CD4-positive, alpha-beta T cell (primary cell): ENCODE results near the gene GP1BB. TPM values are rescaled to one million over a fixed set of nuclear protein-coding genes. Genes with fewer than 3 reads are reported as not detected.

Source experiments
- ATAC-seq: fragments of 200-7000 bp; cut with Tn5 transposase; one replicate; pipeline ENCODE4 v1.10.0; 2022; ENCODE audit warnings: mild to moderate bottlenecking; ENCODE audit not compliant: poor library complexity
- CTCF ChIA-PET: fragments of 350-600 bp; sonication (Branson Sonifier 250); formaldehyde crosslinking; loops from one replicate; lab custom pipeline; 2021; ENCODE audit warnings: antibody characterized with exemption, inconsistent platforms; lab: Charles Lee
- POLR2A ChIA-PET: fragments of 350-600 bp; sonication (Branson Sonifier 250); formaldehyde crosslinking; loops from one replicate; lab custom pipeline; 2021; ENCODE audit warnings: antibody characterized with exemption, inconsistent platforms; lab: Charles Lee
- DNase-seq, 14 experiments: peaks; one replicate each; pipeline ENCODE4 v3.0.0-alpha.2; 2013 to 2020; ENCODE audit warnings: mixed read lengths in 2 of 14
- H3K27ac ChIP-seq, 2 donors: one replicate each; pipeline versions ENCODE4 v1.5.1 to v1.7.0; 2013; ENCODE audit warnings: low read length in 2 of 2, low read depth in 1 of 2, mild to moderate bottlenecking in 1 of 2
- H3K27me3 ChIP-seq, 2 experiments: 1 replicate in 1 of 2; 2 replicates in 1 of 2; pipeline versions ENCODE4 v1.6.1 to v1.7.0; 2013; ENCODE audit warnings: low read length in 2 of 2, control low read depth in 1 of 2, mild to moderate bottlenecking in 1 of 2, moderate library complexity in 1 of 2; ENCODE audit not compliant: insufficient read depth in 2 of 2, control insufficient read depth in 1 of 2
- H3K36me3 ChIP-seq: one replicate; pipeline ENCODE4 v1.6.1; 2013; ENCODE audit warnings: low read length, control low read depth; ENCODE audit not compliant: insufficient read depth
- H3K4me1 ChIP-seq: one replicate; pipeline ENCODE4 v1.6.1; 2013; ENCODE audit warnings: low read length, control low read depth; ENCODE audit not compliant: insufficient read depth
- H3K4me3 ChIP-seq: one replicate; pipeline ENCODE4 v1.5.1; 2013; ENCODE audit warnings: mild to moderate bottlenecking, low read length, moderate library complexity
- H3K9me3 ChIP-seq, 2 experiments: 1 replicate in 1 of 2; 2 replicates in 1 of 2; pipeline versions ENCODE4 v1.6.1 to v1.7.0; 2013; ENCODE audit warnings: low read length in 2 of 2, mild to moderate bottlenecking in 2 of 2, control low read depth in 1 of 2, moderate library complexity in 1 of 2; ENCODE audit not compliant: control insufficient read depth in 1 of 2, insufficient read depth in 1 of 2
- H3K27ac Mint-ChIP-seq: one replicate; pipeline ENCODE4 v1.8.0; 2020; ENCODE audit warnings: mixed read lengths
- H3K27me3 Mint-ChIP-seq: one replicate; pipeline ENCODE4 v1.8.0; 2021; ENCODE audit warnings: mixed read lengths
- H3K36me3 Mint-ChIP-seq: one replicate; pipeline ENCODE4 v1.8.0; 2021; ENCODE audit warnings: low read depth, mixed read lengths
- H3K4me1 Mint-ChIP-seq: one replicate; pipeline ENCODE4 v1.8.0; 2021; ENCODE audit warnings: low read depth, mixed read lengths
- H3K4me3 Mint-ChIP-seq: one replicate; pipeline ENCODE4 v1.8.0; 2020; ENCODE audit warnings: mild to moderate bottlenecking, mixed read lengths
- H3K9me3 Mint-ChIP-seq: one replicate; pipeline ENCODE4 v1.8.0; 2020; ENCODE audit warnings: mixed read lengths
- CTCF ChIP-seq: fragments of 200-600 bp; IDR thresholded peaks from one replicate; pipeline ENCODE4 v1.8.0; 2022; ENCODE audit warnings: antibody characterized with exemption, mild to moderate bottlenecking
- intact Hi-C, 2 experiments: fragments of 100-400 bp; cut with DNase I in 1 of 2; cut with micrococcal nuclease in 1 of 2; formaldehyde crosslinking; loops; one replicate each; pipeline versions ENCODE4 v1.15.1 to v1.9.0; 2023 to 2025; cut with DNase I, micrococcal nuclease
- total RNA-seq, 174 experiments: library from RNA in 2 of 174; stranded (reverse) in 2 of 174; gene quantifications; one replicate each; pipeline ENCODE4 v1.2.3 and lab custom pipeline; 2021 to 2026

Gene GP1BB
- total RNA-seq, 2 experiments from 2014 or later: 0.22 TPM; not detected in 1

- H3K4me3 Mint-ChIP-seq: no peak overlapping the region
- Histone ChIP-seq H3K27me3 (no peaks in the 10 kb centered on the region), H3K4me3 (no peak overlapping the region), H3K36me3 (no peaks in the 10 kb centered on the region), H3K27ac (no peak overlapping the region), H3K4me1 (no peaks in the 10 kb centered on the region), H3K9me3 (no peaks in the 10 kb centered on the region)
- no peaks in the 10 kb centered on the region for H3K36me3 Mint-ChIP-seq
- H3K9me3 Mint-ChIP-seq: no peaks in the 10 kb centered on the region
- H3K27ac Mint-ChIP-seq: no peak overlapping the region
- H3K4me1 Mint-ChIP-seq: no peaks in the 10 kb centered on the region
- no peak for TF ChIP-seq CTCF
- intact Hi-C loops: no loop called here
- H3K27me3 Mint-ChIP-seq: no peaks in the 10 kb centered on the region
- POLR2A ChIA-PET: no interaction called here
- CTCF ChIA-PET: no interaction called here
- DNase-seq (no peak), ATAC-seq (no peak)
Observed at GRCh38 chr22:19737846-19738663, 14.7 kb downstream of the GP1BB start.

- H3K9me3 Mint-ChIP-seq: no peaks in the 10 kb centered on the region
- no peak for TF ChIP-seq CTCF
- H3K4me1 Mint-ChIP-seq: no peaks in the 10 kb centered on the region
- H3K9me3 ChIP-seq: no peaks in the 10 kb centered on the region
- H3K4me3 ChIP-seq: no peak overlapping the region
- intact Hi-C loops: no loop called here
- no peaks in the 10 kb centered on the region for H3K4me1 ChIP-seq
- H3K27ac ChIP-seq: no peak overlapping the region
- H3K36me3 ChIP-seq: no peaks in the 10 kb centered on the region
- ChIA-PET CTCF (no interaction called here), POLR2A (no interaction called here)
- H3K36me3 Mint-ChIP-seq: no peaks in the 10 kb centered on the region
- no peaks in the 10 kb centered on the region for H3K27me3 ChIP-seq
- no peak for ATAC-seq
- no peaks in the 10 kb centered on the region for H3K27me3 Mint-ChIP-seq
- no peak overlapping the region for H3K27ac Mint-ChIP-seq
- no peak for DNase-seq
- no peak overlapping the region for H3K4me3 Mint-ChIP-seq
Observed at GRCh38 chr22:19738664-19739447, 15.5 kb downstream of the GP1BB start.

GRCh38 chr22:19739448-19739895, 16.1 kb downstream of the GP1BB start:
- ChIA-PET POLR2A (no interaction called here), CTCF (interaction anchor here (1.8 kb wide), 1 partner anchor 9 kb away, joined by 5 read pairs; no protein-coding TSS in a partner anchor)
- H3K4me3 ChIP-seq: no peak overlapping the region
- no peaks in the 10 kb centered on the region for H3K4me1 ChIP-seq
- Mint-ChIP-seq H3K9me3 (no peaks in the 10 kb centered on the region), H3K27me3 (no peaks in the 10 kb centered on the region), H3K4me1 (no peaks in the 10 kb centered on the region), H3K36me3 (no peaks in the 10 kb centered on the region), H3K4me3 (no peak overlapping the region), H3K27ac (no peak overlapping the region)
- no peak overlapping the region for H3K27ac ChIP-seq
- no peak for TF ChIP-seq CTCF
- H3K36me3 ChIP-seq: no peaks in the 10 kb centered on the region
- ATAC-seq (no peak), DNase-seq (no peak)
- H3K27me3 ChIP-seq: no peaks in the 10 kb centered on the region
- H3K9me3 ChIP-seq: no peaks in the 10 kb centered on the region
- intact Hi-C loops: no loop called here
